Measurements from ENCODE around the gene LRRC56.

The LRRC56 gene

DNA sequence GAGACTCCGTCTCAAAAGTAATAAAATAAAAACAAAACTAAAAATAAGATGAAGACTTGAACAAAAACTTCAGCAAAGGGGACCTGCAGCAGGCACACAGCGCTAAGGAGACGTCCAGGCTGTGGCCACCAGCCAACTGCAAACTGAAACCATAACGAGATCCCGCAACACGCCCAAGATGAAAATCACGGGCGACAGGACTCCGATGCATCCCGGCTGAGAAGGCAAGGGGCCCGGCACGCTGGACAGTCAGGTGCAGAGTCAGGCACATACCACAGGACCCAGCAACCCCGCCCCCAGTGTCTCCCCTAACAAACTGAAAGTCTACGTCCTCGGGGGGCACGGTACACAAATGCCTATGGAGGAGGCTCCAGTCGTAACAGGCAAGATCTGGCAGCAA lies 11.1 kb upstream of the LRRC56 start:
- no peak for DNase-seq

DNA sequence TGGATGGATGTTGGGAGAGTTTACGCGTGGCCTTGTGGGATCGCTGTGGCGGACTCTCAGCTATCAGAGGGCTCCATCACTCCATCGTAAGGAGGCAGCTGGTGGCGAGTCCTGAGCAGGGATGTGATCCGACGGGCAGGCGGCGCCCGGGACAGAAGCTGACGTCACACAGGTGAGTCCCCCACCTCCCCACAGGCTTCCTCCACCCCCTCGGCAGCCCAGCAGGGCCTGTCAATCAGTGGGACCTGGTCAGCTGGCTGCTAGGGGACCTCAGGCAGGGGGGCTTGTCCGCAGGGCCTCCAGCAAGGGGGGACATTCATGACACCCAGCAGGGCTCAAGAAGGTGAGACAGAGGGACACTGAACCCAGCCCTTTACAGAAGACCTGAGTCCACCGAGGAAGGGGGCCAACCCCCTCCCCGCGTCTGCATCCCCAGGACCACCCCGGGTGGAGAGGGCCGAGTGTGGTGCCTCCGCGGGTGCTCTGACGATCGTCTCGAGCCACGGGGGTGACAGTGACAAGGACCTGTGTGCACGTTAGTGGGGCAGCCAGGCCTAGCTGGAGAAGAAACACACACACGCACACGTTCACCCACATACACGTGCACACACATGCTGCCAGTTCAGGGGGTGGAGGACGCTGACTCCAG lies 9.0 kb upstream of the LRRC56 start:
- no peak for DNase-seq

DNA sequence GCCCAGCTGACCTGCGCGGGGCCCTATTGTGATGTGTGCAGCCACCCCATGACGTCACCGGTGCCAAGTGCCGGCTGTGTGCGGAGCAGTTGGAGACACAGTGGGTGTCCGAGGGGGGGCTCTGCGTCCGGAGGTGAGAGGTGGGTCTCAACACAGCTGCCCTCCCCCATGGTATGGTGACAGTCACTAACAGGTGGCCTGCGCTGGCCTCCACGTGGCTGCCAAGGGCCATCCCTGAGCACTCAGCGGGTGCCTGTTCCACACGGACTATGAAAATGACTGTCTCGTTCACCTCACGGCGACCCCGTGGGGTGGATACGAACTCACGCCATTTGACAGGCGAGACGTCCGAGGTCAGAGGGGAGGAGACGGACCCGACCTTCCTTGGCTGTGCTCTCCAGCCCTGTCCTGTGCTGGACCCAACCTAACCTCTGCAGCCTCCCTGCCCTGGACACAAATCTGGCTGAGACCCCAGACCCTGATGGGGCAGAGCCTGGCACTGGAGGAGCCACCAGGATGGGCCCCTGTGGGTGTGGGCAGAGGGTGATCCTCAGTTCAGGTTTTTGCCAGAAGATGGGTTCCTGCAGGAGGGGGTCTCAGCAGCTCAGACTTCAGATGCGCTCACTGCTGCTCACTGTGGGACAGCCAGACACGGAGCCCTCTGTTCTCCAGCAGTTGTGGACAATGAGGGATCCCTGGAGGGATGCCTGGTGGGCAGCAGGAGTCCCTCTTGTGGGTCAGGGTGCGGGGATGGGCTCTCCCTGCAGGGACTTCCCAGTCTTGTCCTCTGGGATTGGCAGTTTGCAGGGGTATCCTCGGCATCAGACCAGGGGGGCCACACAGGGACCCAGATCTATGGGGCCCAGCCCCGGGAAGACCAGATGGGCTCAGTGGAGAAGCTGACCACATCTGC lies 8.3 kb upstream of the LRRC56 start:
- no peak for DNase-seq

DNA sequence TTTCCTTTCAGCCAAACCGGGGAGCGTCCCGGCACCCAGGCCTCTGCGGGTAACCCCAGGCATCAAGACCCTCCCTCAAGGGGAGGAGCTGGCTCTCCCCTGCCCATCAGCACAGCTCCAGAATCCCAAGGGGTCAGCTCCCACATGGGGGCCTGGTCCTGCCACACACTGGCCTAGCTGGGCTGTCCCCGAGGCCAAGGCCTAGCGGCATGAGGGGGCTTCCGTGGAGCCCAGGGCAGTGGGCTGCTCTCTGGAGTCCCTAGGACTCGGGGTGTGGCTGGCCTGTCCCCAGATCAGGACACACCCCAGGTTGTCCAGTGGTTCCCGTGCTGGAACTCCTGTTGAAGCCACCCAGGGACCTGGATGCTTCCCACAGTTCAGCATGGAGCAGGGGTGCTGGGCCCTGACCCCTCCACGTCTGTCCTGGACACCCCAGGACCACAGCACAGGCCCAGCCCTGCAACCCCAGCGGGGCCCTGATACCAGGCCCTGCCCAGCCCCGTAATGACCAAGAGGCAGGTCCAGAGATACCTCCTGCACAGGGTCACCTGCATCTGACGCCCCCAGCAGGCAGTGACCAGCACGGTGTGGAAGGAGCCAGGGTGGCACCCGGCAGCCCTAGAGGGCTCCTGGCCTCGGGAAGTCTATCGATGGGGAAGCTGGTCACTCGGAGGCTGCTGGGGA lies 7.5 kb upstream of the LRRC56 start:
- DNase-seq, result no peak

- DNase-seq, result no peak
Observed at GRCh38 chr11:530960-531831, 6.1 kb upstream of the LRRC56 start.

- DNase-seq, result no peak
Observed at GRCh38 chr11:531919-532526, 5.3 kb upstream of the LRRC56 start.

GRCh38 chr11:532527-532985 lies 4.8 kb upstream of the LRRC56 start:
- DNase-seq, result no peak

DNA sequence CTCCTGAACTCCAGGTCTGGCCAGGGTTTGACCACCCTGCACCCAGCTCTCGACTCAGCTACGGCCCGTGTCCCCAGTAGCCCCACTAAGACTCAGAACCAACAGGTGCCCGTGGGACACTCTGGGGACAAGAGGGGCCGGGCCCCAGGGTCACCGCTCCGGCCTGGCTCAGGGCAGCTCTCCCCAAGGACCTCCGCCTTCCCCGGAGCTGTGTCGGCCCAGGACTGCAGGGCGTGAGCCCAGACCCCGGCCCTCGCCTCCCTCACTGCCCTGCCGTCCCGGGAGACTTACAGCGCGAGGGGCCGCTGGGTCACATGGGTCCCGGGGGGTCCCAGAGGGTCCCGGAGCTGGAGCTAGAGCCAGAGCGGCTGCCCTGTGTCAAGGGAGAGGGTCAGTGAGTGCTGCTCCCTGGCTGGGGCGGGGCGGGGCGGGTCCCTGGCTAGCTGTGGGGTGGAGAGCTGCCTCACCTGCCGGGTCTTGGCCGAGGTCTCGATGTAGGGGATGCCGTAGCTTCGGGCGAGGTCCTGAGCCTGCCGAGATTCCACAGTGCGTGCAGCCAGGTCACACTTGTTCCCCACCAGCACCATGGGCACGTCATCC lies 4.2 kb upstream of the LRRC56 start:
- no peak for DNase-seq

DNA sequence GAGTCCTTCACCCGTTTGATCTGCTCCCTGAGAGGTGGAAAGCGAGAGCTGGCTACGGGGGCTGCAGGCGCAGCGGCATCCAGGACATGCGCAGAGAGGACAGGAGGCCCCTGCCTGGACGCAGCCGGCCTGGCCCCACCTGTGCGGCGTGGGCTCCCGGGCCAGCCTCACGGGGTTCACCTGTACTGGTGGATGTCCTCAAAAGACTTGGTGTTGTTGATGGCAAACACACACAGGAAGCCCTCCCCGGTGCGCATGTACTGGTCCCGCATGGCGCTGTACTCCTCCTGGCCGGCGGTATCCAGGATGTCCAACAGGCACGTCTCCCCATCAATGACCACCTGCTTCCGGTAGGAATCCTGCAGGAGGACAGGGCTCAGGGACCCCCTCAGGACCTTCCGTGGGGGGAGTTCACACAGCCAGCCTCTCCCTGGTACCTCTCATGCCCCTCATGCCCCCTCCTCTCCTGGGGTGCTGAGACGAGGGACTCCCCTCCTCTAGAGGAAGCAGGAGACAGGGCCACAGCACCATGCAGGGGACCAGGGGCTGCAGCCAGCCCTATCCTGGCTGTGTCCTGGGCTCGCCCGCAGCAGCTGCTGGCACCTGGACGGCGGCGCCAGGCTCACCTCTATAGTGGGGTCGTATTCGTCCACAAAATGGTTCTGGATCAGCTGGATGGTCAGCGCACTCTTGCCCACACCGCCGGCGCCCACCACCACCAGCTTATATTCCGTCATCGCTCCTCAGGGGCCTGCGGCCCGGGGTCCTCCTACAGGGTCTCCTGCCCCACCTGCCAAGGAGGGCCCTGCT lies 3.5 kb upstream of the LRRC56 start:
- no peak for DNase-seq

- no peak for DNase-seq
Observed at GRCh38 chr11:534396-535209, 2.7 kb upstream of the LRRC56 start.

GRCh38 chr11:535210-535518 lies 2.2 kb upstream of the LRRC56 start:
- no peak for DNase-seq

DNA sequence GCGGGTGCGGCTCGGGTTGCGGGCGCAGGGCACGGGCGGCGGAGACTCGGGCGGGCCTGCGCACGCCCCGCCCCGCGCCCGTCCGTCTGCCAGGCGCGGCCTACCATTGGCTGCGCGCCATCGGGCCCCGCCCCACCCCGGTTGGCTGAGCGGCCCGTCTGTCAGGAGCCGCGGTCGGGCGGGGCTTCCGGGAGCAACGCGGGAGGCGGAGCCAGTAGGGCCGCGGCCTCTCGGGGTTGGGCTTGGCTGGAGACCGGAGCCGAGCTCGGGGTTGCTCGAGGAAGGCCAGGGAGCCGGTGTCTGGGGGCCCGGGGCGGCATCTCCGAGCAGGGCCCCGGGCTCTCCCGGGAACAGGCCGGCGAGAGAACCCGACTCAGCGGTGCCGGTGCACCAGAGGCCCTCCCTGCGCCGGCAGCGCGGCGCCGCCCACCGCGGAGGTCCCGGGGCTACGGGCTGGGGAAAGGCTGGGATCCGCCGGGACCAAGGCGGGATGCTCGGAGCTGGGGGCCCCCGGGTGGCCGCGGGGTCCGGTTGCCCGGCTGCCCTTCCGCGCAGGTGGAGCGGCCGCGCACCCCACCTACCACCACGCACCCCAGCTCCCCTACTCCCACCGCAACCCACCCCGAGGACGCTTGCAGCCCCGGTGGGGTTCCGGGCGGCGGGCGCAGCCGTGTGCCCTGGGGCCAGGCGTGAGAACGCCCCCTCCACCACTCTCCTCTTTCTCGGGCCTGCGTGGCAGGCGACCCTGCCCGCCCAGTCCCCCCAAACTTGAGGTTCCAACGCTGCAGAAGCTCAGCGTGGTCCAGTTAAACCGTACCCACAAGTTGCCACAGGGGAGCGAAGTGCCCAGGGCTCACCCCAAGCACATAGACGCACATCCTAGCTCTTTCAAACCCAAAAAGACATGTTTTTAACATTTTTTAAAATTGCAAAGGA lies 1.5 kb upstream of the LRRC56 start, which contains the start of gene HRAS:
Gene HRAS (minus strand): TSS at position 58 of the 936 bp plus-strand sequence.
- peak; percentile 94 for DNase-seq

- DNase-seq, result no peak
Observed at GRCh38 chr11:537622-538430, 499 bp downstream of the LRRC56 start.

- no peak for DNase-seq
Observed at GRCh38 chr11:538431-539051, 1.2 kb downstream of the LRRC56 start.

GRCh38 chr11:539971-540481 lies 2.7 kb downstream of the LRRC56 start:
- no peak for DNase-seq

GRCh38 chr11:540583-541432 lies 3.5 kb downstream of the LRRC56 start:
- no peak for DNase-seq

Measured in effector CD4-positive, alpha-beta T cell (primary cell).